GM20000 (cell line): ENCODE data around the gene PRM3.

Experiments
- DNase-seq: peaks from one replicate; pipeline ENCODE4 v3.0.0; 2012; ENCODE audit warnings: low spot score
- CTCF ChIP-seq: IDR thresholded peaks from 2 replicates; pipeline ENCODE4 v1.5.1; 2012; ENCODE audit warnings: mild to moderate bottlenecking, control low read depth; ENCODE audit errors: extremely low read depth, missing control alignments

The PRM3 gene

DNA sequence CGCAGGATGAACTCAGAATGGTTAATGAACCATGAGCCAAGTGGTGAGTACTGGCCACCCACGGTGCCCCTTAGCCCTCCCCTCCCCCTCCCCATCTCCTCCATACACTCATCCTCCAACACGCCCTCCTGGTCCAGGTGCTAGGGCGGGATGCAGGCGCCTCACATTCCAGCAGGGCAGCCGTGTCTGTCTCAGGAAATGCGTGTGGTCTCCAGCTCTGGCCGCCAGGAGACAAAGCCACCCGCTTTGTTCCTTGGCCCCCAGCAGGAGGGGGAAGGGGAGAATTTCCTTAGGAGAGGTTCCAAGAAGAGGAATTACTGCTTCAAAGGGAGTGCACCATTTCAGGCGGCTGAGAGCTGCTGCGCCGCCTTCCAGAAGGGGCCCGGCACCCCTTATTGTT, 42.1 kb upstream of the PRM3 start:
- TF ChIP-seq CTCF = no peak
- no peak for DNase-seq

DNA sequence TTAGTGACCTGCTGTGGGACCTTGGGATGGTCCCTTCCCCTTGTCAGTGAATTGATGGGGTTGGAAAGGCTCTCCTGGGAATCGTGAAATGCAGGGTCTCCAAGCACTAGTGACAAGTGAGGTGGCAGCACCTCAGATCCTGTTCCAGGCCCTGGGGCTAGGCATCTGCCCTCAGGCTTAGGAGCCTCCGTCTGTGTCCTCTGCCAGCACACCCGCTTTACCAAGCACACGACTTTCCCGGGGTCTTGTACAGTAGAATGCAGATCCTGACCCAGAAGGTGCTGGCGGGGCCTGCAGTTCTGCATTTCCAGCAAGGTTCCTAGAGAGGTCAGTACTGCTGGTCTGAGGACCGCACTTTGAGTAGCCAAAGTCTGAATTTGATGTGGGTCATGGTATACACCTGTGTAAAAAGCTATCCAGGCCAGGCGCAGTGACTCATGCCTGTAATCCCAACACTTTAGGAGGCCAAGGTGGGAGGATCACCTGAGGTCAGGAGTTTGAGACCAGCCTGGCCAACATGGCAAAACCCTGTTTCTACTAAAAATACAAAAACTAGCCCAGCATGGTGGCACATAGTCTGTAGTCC, 41.0 kb upstream of the PRM3 start:
- DNase-seq = no peak

GRCh38 chr16:11313493-11314308, 40.3 kb upstream of the PRM3 start:
- DNase-seq = no peak
- no peak for TF ChIP-seq CTCF

More for the DNA sequence above, 41.0 kb upstream of the PRM3 start:
- no peak for TF ChIP-seq CTCF

DNA sequence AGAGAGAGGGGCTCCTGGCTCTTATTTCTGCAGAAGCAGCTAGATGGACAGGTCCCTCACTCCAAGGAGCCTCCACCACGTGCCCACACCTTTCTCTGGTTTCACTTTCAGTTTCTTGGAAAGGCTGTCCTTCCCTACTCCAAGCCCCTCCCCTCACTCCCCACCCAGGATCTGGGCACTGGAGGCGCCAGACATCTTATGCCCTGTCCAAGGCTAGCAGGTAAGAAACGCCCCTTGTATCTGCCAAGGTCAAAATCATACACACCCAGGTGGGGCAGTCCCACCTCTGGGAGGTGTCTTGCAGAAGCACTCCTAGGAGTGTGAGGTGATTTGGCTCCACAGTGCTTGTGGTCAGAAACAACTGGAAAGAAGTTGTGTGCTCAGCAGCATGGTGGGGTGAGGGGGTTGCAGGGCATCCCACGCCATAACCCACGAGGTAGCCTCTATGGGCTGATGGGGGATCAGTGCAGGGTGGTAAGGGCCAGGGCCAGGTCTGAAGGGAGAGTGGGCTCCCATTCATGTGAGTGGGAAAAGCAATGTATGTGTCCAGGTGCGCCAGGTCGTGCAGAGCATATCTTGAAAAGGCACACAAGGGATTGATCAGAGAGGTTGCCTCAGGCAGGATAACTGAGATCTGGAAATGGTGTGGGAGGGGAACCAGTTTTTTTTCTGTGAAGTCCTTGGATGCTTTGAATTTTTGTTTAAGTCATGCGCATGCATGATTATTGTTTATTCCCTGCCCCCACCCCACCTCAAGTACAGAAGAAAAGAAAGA, 39.5 kb upstream of the PRM3 start:
- no peak for DNase-seq

DNA sequence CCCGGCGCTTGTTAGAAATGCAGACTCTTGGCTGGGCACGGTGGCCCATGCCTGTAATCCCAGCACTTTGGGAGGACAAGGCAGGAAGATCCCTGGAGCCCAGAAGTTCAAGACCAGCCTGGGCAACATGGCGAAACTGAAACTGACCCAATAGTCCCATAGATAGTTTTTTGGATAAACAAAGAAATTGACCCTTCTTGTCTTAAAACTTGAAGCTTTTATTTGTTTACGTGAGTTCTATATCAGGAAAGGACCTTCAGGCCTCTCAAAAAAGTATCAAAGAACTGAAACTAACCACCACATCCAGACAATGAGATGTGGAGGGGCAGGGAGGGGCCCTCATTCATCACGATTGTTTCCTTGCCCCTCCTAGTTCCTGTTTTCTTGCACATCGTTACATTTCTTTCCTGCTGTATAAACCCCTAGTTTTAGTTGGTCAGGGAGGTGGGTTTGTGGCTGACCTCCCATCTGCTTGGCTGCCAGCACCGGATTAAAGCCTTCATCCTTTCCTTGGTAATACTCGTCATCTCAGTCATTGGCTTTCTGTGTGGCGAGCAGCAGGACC, 37.6 kb upstream of the PRM3 start:
- TF ChIP-seq CTCF = no peak
- DNase-seq = peak; percentile 77

More for the DNA sequence above, 39.5 kb upstream of the PRM3 start:
- no peak for TF ChIP-seq CTCF

DNA sequence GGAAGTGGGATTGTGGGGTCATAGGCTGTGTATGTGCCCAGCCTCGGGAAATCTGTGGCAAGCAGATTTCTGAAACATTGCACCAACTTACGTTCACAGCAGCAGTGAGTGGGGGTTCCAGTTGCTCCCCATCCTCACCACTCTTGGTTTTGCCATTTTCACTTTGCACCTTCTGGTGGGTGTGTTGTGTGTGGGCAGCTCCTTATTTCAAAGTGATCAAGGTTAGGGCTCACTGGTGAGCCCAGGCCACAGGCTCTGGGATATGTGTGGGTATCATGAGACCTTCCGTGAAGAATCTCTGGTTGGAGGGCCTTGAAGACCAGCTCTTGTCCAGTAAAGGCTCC, 37.2 kb upstream of the PRM3 start:
- DNase-seq = no peak
- TF ChIP-seq CTCF = no peak
